ENCODE data around the gene MYO1C.

The MYO1C gene

DNA sequence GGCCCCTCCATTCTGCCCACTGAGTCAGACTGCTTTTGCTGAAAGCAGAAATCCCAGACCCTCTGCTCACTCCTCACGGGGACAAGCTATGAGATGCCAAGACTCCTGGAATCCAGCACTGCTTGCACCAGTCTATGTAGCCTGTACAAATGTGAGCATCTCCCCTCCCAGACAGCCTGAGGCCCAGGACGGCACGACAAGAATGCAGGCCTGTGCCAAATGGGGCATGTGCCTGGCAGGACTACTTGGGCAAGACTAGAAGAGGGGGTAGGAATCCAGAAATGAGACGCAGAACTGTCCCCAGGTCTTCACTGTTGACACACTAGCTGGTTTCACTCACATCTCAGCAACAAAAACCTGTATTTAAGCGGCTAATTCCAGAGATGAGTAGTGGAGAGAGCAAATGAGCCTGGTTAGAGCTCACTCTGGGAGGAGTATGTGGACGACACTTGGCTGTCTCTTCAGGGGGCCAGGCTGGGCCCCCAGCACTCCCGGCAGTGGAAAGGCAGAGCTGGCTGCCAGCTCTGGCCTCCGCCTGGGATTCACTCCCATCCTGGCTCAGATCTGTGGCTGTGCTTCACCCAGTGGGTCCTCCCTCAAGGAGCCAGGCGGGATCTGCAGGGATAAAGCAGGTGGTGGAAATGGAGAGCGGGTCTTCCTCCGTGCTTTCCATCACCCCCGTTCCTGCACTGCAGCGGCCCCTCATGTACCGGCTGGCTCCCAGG lies 2.9 kb upstream of the MYO1C start:
- Histone ChIP-seq H3K27ac (no peak overlapping the region), H2AFZ (no peak overlapping the region), H3K4me2 (ENCODE audit: low read length) (no peak overlapping the region), H3K27me3 (ENCODE audit: control insufficient read depth, insufficient read depth, low read length) (no peaks in the 10 kb centered on the region), H3K4me3 (ENCODE audit: low read depth, low read length) (no peak overlapping the region), H3K4me1 (no peaks in the 10 kb centered on the region), H3K79me2 (no peaks in the 10 kb centered on the region), H3K9me3 (ENCODE audit: control insufficient read depth, low read length) (no peaks in the 10 kb centered on the region), H3K36me3 (ENCODE audit: control insufficient read depth, insufficient read depth, low read length) (no peaks in the 10 kb centered on the region), H3K9ac (no peak overlapping the region)
- TF ChIP-seq, protein P1, sequence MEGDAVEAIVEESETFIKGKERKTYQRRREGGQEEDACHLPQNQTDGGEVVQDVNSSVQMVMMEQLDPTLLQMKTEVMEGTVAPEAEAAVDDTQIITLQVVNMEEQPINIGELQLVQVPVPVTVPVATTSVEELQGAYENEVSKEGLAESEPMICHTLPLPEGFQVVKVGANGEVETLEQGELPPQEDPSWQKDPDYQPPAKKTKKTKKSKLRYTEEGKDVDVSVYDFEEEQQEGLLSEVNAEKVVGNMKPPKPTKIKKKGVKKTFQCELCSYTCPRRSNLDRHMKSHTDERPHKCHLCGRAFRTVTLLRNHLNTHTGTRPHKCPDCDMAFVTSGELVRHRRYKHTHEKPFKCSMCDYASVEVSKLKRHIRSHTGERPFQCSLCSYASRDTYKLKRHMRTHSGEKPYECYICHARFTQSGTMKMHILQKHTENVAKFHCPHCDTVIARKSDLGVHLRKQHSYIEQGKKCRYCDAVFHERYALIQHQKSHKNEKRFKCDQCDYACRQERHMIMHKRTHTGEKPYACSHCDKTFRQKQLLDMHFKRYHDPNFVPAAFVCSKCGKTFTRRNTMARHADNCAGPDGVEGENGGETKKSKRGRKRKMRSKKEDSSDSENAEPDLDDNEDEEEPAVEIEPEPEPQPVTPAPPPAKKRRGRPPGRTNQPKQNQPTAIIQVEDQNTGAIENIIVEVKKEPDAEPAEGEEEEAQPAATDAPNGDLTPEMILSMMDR (IDR thresholded peaks at IDR 0.05), result no peak

DNA sequence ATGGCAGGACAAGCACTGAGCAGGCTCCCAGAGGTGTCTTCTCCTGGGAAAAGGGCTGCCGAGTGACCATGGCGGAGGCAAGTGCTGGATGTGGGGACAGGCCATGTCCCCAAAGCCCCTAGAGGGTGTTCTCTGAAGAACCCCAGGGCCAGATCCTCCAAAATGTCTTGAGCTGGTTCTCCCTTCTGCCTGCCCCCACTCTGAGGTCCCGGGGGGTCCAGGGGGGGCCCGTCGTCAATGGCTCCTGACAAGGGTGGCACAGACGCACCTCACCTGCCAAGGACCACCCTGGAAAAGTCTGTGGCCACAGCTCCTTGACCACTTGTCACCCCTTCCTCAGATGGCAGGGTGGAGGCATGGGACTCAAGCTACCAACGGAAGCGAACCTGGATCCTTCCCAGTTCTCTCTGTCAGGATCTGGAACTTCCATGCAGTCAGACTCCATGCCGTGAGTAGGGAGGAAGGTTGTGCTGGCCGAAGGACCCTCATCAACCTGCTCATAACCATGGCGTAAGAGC lies 2.3 kb upstream of the MYO1C start:
- H3K9me3 ChIP-seq (ENCODE audit: control insufficient read depth, low read length), result no peaks in the 10 kb centered on the region
- no peak overlapping the region for H3K4me2 ChIP-seq (ENCODE audit: low read length)
- H2AFZ ChIP-seq, result no peak overlapping the region
- no peak overlapping the region for H3K9ac ChIP-seq
- H3K4me1 ChIP-seq, result no peaks in the 10 kb centered on the region
- H3K27ac ChIP-seq, result no peak overlapping the region
- TF ChIP-seq, protein P1 (IDR thresholded peaks at IDR 0.05), result no peak
- H3K79me2 ChIP-seq, result no peaks in the 10 kb centered on the region
- H3K27me3 ChIP-seq (ENCODE audit: control insufficient read depth, insufficient read depth, low read length), result no peaks in the 10 kb centered on the region
- no peaks in the 10 kb centered on the region for H3K36me3 ChIP-seq (ENCODE audit: control insufficient read depth, insufficient read depth, low read length)
- H3K4me3 ChIP-seq (ENCODE audit: low read depth, low read length), result no peak overlapping the region

DNA sequence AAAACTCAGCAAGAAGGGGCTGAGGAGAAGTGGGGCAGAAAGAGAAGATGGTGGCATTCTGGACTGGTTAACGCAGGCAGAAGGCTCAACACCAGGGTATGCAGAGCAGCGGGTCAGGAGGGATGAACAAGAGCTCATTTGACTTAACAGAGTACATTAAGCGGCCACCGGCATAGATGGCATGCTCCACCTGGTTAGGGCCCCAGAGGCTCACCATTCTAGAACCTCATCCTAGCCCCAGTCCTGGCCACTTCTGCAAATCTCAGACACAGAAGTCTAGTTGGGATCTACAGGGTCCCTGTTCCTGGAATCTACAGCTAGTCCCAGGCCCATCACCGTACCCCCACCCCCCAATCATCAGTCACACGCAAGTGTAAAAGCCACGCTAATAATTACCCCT lies 1.7 kb upstream of the MYO1C start:
- no peak overlapping the region for H3K27ac ChIP-seq
- H3K4me1 ChIP-seq, result no peaks in the 10 kb centered on the region

DNA sequence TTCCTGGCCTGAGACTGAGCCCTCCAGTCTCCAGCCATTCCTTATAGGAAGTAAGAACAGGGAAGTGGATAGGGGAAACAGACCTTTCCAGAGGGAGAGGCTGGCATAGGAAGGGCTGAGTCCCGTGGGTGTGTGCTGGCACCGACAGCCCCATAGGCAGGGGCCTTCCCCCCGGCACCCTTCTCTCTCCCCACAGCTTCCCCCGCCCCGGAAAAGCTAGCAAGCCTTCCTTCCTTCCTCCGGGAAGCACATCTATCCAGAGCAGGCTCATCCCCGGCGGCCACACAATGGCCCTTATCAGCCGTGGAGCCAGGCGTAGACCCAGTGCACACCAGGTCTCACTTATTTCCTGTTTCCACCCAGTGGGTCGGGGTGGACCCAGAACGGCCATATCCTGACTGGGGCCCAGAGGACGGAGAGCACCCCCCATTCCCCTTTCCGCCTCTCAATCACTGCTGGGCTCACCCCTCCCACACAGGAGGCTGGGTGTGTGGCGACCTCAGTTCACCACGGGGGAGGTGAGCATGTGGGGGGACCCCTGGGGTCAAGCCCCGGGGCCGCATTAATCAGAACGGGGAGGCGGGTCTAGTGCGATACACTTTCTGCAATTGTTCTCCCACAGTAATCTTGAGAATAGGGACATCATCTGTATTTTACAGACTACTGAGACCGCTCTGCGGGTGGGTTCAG lies 950 bp upstream of the MYO1C start:
- Histone ChIP-seq H3K9me3 (ENCODE audit: control insufficient read depth, low read length) (no peaks in the 10 kb centered on the region), H3K4me3 (ENCODE audit: low read depth, low read length) (no peak overlapping the region), H3K4me2 (ENCODE audit: low read length) (no peak overlapping the region), H3K27me3 (ENCODE audit: control insufficient read depth, insufficient read depth, low read length) (no peaks in the 10 kb centered on the region), H3K4me1 (peaks cover 2% of the 10 kb centered on the region), H3K9ac (no peak overlapping the region), H3K36me3 (ENCODE audit: control insufficient read depth, insufficient read depth, low read length) (no peaks in the 10 kb centered on the region), H3K79me2 (no peaks in the 10 kb centered on the region), H2AFZ (no peak overlapping the region), H3K27ac (peak overlapping the region; percentile 40)
- TF ChIP-seq, protein P1 (IDR thresholded peaks at IDR 0.05), result no peak

More for the DNA sequence above, 1.7 kb upstream of the MYO1C start:
- Histone ChIP-seq H3K4me3 (ENCODE audit: low read depth, low read length) (no peak overlapping the region), H3K27me3 (ENCODE audit: control insufficient read depth, insufficient read depth, low read length) (no peaks in the 10 kb centered on the region), H3K36me3 (ENCODE audit: control insufficient read depth, insufficient read depth, low read length) (no peaks in the 10 kb centered on the region), H3K9ac (no peak overlapping the region), H3K79me2 (no peaks in the 10 kb centered on the region), H3K9me3 (ENCODE audit: control insufficient read depth, low read length) (no peaks in the 10 kb centered on the region), H3K4me2 (ENCODE audit: low read length) (no peak overlapping the region), H2AFZ (no peak overlapping the region)
- TF ChIP-seq, protein P1 (IDR thresholded peaks at IDR 0.05), result no peak

Measured in parathyroid adenoma (tissue), 2 donors.